K562 (cell line): ENCODE measurements around the gene PPARG.

Experiments used
- JUNB ChIP-seq: fragments of 450-650 bp; formaldehyde crosslinking; conservative IDR thresholded peaks from 2 replicates; pipeline ENCODE4 v1.4.0; 2020; ENCODE audit warnings: mild to moderate bottlenecking
- ZFP36 ChIP-seq: fragments of 150-350 bp; IDR thresholded peaks from 2 replicates; pipeline ENCODE4 v1.6.1; 2018; ENCODE audit warnings: low read length, low read depth; ENCODE audit not compliant: partially characterized antibody
- ZNF318 ChIP-seq, 2 experiments: fragments of 450-650 bp; IDR thresholded peaks; 2 replicates each; pipeline ENCODE4 v1.6.1; 2016; ENCODE audit warnings: mild to moderate bottlenecking in 2 of 2, borderline replicate concordance in 1 of 2, low read depth in 1 of 2, moderate library complexity in 1 of 2

- TF ChIP-seq JUNB (CRISPR knock-in tag), result no peak
- TF ChIP-seq ZNF318 (IDR thresholded peaks at IDR 0.05; ENCODE audit: borderline replicate concordance in 1 of 2, low read depth in 1 of 2), result no peak
- TF ChIP-seq ZFP36, result no peak
Measured at GRCh38 chr3:12296511-12296910, 7.6 kb downstream of the PPARG start.
